ENCODE results near the gene VPS36. TPM values are rescaled to one million over a fixed set of nuclear protein-coding genes. Genes with fewer than 3 reads are reported as not detected.
"Not testable (repeated sequence)": the region's sequence is repeated elsewhere in the genome, so short reads cannot be mapped to it uniquely, and the experiment has no call there.

Gene VPS36
- total RNA-seq (10 to 100 TPM; 52.8 to 85.0 (median 66.4) TPM), polyA plus RNA-seq (10 to 100 TPM; 22.3 to 33.1 (median 33.0) TPM)

- intact Hi-C loops (cut with DNase I) = loop anchor here (2.0 to 10.0 kb wide), 6 partner anchors 167 to 1045 kb away; partner anchors contain the start of genes ATP7B, SUGT1 and WDFY2
- Histone ChIP-seq H3K9me3 (no peaks in the 10 kb centered on the region), H3K36me3 (peaks cover 0 to 2% (median 0%) of the 10 kb centered on the region in 4 donors), H3K27ac (peak within 1 kb of the TSS; percentile 90 to 99 (median 96)), H3K27me3 (no peaks in the 10 kb centered on the region), H3K4me1 (peaks cover 0 to 40% (median 37%) of the 10 kb centered on the region in 4 donors), H3K4me3 (peak within 1 kb of the TSS; percentile 57 to 88 (median 84))
- TF ChIP-seq CTCF (IDR thresholded peaks at IDR 0.05) (peak in 3 of 4 experiments; percentile 90 to 100 (median 95)), POLR2A (IDR thresholded peaks at IDR 0.05) (peak; percentile 59 to 77), EP300 (IDR thresholded peaks at IDR 0.05) (no peak), POLR2AphosphoS5 (IDR thresholded peaks at IDR 0.05) (peak; percentile 85 to 97 (median 90))
- WGBS, 2 donors = 0% methylated on average over 105 of the region's 105 CpGs
- DNase-seq = peak; percentile 97
These were observed at the start of gene VPS36 for GRCh38 chr13:52450012-52450792. Gene VPS36, minus strand, starts transcription at chr13:52450634. Its CDS starts 40 bp downstream, at chr13:52450594.

GRCh38 chr13:52497979-52498378, 47.5 kb upstream of the VPS36 start:
- H3K4me1 ChIP-seq; H3K36me3 ChIP-seq; H3K9me3 ChIP-seq; intact Hi-C loops (cut with DNase I); H3K27me3 ChIP-seq; H3K4me3 ChIP-seq; DNase-seq; H3K27ac ChIP-seq: not testable (repeated sequence)
- WGBS, 2 donors = 59 to 60% methylated on average over 3 of the region's 3 CpGs

- H3K4me1 ChIP-seq; DNase-seq; H3K36me3 ChIP-seq; H3K27ac ChIP-seq; H3K9me3 ChIP-seq; H3K4me3 ChIP-seq; H3K27me3 ChIP-seq; intact Hi-C loops (cut with DNase I): not testable (repeated sequence)
- 72% methylated on average over 5 of the region's 5 CpGs for WGBS, 2 donors
These were observed 43.8 kb upstream of the VPS36 start for GRCh38 chr13:52494241-52494640.

- H3K27me3 ChIP-seq; H3K36me3 ChIP-seq; DNase-seq; H3K27ac ChIP-seq; H3K9me3 ChIP-seq; H3K4me3 ChIP-seq; H3K4me1 ChIP-seq; intact Hi-C loops (cut with DNase I): not testable (repeated sequence)
- WGBS, 2 donors = 74 to 81% methylated on average over 2 of the region's 5 CpGs
These were observed 40.6 kb upstream of the VPS36 start for GRCh38 chr13:52491015-52491414.

- H3K9me3 ChIP-seq; H3K27ac ChIP-seq; intact Hi-C loops (cut with DNase I); H3K27me3 ChIP-seq; H3K4me1 ChIP-seq; H3K36me3 ChIP-seq; H3K4me3 ChIP-seq; DNase-seq: not testable (repeated sequence)
- no CpG with 5 or more reads among the region's 22 CpGs for WGBS, 2 donors
These were observed 38.3 kb upstream of the VPS36 start for GRCh38 chr13:52488763-52489162.

- H3K9me3 ChIP-seq; H3K27me3 ChIP-seq; DNase-seq; H3K4me3 ChIP-seq; H3K4me1 ChIP-seq; H3K27ac ChIP-seq; intact Hi-C loops (cut with DNase I); H3K36me3 ChIP-seq: not testable (repeated sequence)
- 37 to 64% methylated on average over 2 of the region's 2 CpGs for WGBS, 2 donors
These were observed 36.6 kb upstream of the VPS36 start for GRCh38 chr13:52487078-52487477.

- not testable (repeated sequence) for H3K4me3 ChIP-seq
- 86% methylated on average over 6 of the region's 7 CpGs for WGBS, 2 donors
These were observed 30.4 kb upstream of the VPS36 start for GRCh38 chr13:52480677-52481428.

GRCh38 chr13:52468487-52468886, 18.1 kb upstream of the VPS36 start:
- H3K27me3 ChIP-seq; H3K4me3 ChIP-seq; H3K9me3 ChIP-seq; intact Hi-C loops (cut with DNase I); H3K4me1 ChIP-seq; DNase-seq; H3K27ac ChIP-seq: not testable (repeated sequence)
- peaks cover 0 to 37% (median 0%) of the 10 kb centered on the region in 4 donors for H3K36me3 ChIP-seq
- 96 to 97% methylated on average over 2 of the region's 2 CpGs for WGBS, 2 donors

More at GRCh38 chr13:52480677-52481428, 30.4 kb upstream of the VPS36 start:
- H3K36me3 ChIP-seq; H3K27ac ChIP-seq; H3K9me3 ChIP-seq; H3K27me3 ChIP-seq; DNase-seq; H3K4me1 ChIP-seq; intact Hi-C loops (cut with DNase I): not testable (repeated sequence)

Measured in sigmoid colon (tissue), 7 donors.